IPS-15b (cell line): ENCODE data around the gene B4GALNT3.

Experiments
- H3K27me3 ChIP-seq: one replicate; pipeline ENCODE4 v1.6.1; 2013; ENCODE audit warnings: low read length; ENCODE audit not compliant: control insufficient read depth, insufficient read depth
- H3K36me3 ChIP-seq: one replicate; pipeline ENCODE4 v1.6.1; 2013; ENCODE audit warnings: low read length; ENCODE audit not compliant: control insufficient read depth, insufficient read depth
- H3K4me1 ChIP-seq: one replicate; pipeline ENCODE4 v1.6.1; 2013; ENCODE audit warnings: mild to moderate bottlenecking, low read length; ENCODE audit not compliant: control insufficient read depth, insufficient read depth
- H3K4me3 ChIP-seq: one replicate; pipeline ENCODE4 v1.5.1; 2013; ENCODE audit warnings: low read depth, low read length
- H3K9ac ChIP-seq: one replicate; pipeline ENCODE4 v1.6.1; 2013; ENCODE audit warnings: low read depth, mild to moderate bottlenecking, low read length
- H3K9me3 ChIP-seq: one replicate; pipeline ENCODE4 v1.6.1; 2013; ENCODE audit warnings: mild to moderate bottlenecking, low read length; ENCODE audit not compliant: control insufficient read depth, insufficient read depth

Gene B4GALNT3

DNA sequence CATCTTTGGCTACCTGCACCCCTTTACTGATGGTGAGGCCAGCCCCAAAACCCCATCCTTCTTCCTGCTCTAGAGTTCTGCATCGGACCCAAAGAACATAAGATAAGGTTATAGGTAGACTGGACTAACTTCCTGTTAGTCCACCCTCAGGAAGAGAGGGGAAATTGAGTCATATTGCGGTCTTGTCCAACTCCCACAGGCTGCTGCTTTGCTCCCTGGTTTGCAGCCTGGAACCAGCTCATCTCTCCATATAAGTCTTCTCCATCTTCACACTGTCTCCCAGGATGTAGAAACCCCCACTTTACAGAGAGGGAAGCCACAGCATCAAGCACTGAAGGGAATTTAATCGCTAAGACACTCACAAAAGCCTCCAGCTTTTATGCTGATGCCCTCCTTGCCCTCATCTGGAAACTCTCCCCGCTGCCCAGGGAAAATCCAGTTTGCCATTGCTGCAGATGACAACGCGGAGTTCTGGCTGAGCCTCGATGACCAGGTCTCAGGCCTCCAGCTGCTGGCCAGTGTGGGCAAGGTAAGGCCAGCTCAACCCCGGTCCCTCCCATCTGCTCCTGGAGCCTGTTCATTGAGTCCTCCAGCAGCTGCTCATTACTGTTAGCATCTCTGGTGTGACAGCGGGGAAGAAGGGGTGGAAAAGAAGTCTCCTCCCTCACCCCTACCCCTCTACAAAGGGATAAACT is 85.3 kb downstream of the B4GALNT3 start:
- Histone ChIP-seq H3K4me1 (peaks cover 5% of the 10 kb centered on the region), H3K4me3 (no peak overlapping the region), H3K9me3 (no peaks in the 10 kb centered on the region), H3K36me3 (peaks cover 5% of the 10 kb centered on the region), H3K9ac (no peak overlapping the region), H3K27me3 (peaks cover 5% of the 10 kb centered on the region)

DNA sequence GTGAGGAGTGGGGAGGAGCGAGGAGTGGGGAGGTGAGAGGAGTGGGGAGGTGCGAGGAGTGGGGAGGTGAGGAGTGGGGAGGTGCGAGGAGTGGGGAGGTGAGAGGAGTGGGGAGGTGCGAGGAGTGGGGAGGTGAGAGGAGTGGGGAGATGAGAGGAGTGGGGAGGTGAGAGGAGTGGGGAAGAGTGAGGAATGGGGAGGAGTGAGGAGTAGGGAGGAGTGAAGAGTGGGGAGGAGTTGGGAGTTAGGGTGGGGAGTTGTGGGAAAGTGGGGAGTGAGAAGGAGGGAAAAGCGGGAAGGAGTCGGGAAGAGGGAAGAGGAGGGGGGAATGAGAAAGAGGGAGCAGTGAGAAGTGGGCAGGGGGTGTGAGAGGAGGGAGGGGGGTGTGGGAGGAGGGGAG is 86.1 kb downstream of the B4GALNT3 start:
- Histone ChIP-seq H3K36me3 (peaks cover 5% of the 10 kb centered on the region), H3K4me3 (no peak overlapping the region), H3K9ac (no peak overlapping the region), H3K4me1 (peaks cover 5% of the 10 kb centered on the region), H3K9me3 (no peaks in the 10 kb centered on the region), H3K27me3 (peaks cover 5% of the 10 kb centered on the region)

DNA sequence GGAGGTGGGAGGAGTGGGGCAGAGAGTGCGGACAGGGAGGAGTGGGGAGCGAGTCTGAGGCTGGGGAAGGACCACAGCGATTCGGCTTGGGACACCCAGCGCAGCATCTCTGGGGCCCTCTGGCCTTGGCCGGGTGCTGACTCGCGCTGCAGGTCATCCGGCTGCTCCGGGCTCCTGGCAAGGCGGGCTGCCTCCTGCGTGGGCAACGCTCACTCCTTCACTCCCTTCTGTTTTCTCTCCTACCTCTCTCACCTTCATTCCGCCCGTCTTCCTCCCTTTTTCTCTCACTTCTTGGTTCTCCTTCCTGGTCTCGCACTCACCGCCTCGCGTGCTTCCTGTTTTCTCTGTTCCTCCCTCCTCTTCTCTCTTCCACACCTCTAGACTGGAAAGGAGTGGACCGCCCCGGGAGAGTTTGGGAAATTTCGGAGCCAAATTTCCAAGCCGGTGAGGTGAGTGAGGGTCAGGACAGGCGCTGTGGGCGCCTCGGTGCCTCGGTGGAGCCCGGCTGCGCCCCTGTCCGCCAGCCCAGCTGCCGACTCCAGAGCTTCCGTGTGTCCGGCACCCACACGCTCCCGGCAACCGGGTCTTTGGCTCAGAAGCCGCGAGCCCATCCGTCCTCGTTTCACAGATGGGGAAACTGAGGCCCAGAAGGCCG is 86.7 kb downstream of the B4GALNT3 start:
- Histone ChIP-seq H3K36me3 (peaks cover 5% of the 10 kb centered on the region), H3K27me3 (peaks cover 5% of the 10 kb centered on the region), H3K9me3 (no peaks in the 10 kb centered on the region), H3K4me3 (peak overlapping the region; percentile 43), H3K9ac (no peak overlapping the region), H3K4me1 (peaks cover 5% of the 10 kb centered on the region)

- Histone ChIP-seq H3K27me3 (peaks cover 5% of the 10 kb centered on the region), H3K4me3 (peak overlapping the region; percentile 43), H3K9me3 (no peaks in the 10 kb centered on the region), H3K4me1 (no peaks in the 10 kb centered on the region), H3K36me3 (peaks cover 5% of the 10 kb centered on the region), H3K9ac (no peak overlapping the region)
These were observed 87.4 kb downstream of the B4GALNT3 start for GRCh38 chr12:546920-547845.

GRCh38 chr12:547883-548470 is 88.2 kb downstream of the B4GALNT3 start:
- no peak overlapping the region for H3K9ac ChIP-seq

DNA sequence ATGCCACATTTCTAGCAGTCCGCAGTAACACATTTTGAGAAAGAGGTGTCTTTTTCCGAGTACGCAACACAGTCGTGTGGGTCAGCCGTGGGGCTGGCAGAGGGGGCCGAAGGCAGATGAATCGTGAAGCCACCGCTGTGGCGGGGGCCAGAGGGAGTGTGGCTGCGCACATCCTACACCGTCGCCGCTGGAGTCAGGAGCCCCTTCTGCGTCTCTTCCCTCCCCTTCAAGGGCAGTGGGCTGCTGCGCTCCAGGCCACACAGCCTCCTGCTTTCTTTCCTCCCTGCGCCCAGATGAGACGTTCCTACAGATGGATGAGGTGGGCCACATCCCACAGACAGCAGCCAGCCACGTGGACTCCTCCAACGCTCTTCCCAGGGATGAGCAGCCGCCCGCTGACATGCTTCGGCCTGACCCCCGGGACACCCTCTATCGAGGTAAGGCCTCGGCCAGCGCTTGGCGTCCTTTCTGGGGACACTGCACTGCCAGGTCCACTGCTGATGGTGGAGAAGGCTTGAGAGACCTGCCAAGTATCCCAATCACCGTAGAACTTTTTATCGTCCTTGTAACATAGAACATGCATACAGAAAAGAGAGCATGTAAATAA is 89.8 kb downstream of the B4GALNT3 start:
- H3K4me3 ChIP-seq = no peak overlapping the region

More at GRCh38 chr12:547883-548470, 88.2 kb downstream of the B4GALNT3 start:
- Histone ChIP-seq H3K27me3 (peaks cover 5% of the 10 kb centered on the region), H3K4me3 (no peak overlapping the region), H3K36me3 (peaks cover 9% of the 10 kb centered on the region), H3K9me3 (no peaks in the 10 kb centered on the region), H3K4me1 (no peaks in the 10 kb centered on the region)

GRCh38 chr12:550473-551260 is 90.9 kb downstream of the B4GALNT3 start:
- no peak overlapping the region for H3K9ac ChIP-seq
- no peaks in the 10 kb centered on the region for H3K4me1 ChIP-seq
- peaks cover 9% of the 10 kb centered on the region for H3K36me3 ChIP-seq
- no peak overlapping the region for H3K4me3 ChIP-seq
- peaks cover 5% of the 10 kb centered on the region for H3K27me3 ChIP-seq
- no peaks in the 10 kb centered on the region for H3K9me3 ChIP-seq

More for the DNA sequence above, 89.8 kb downstream of the B4GALNT3 start:
- no peaks in the 10 kb centered on the region for H3K4me1 ChIP-seq
- H3K9ac ChIP-seq = no peak overlapping the region
- no peaks in the 10 kb centered on the region for H3K9me3 ChIP-seq
- peaks cover 9% of the 10 kb centered on the region for H3K36me3 ChIP-seq
- peaks cover 5% of the 10 kb centered on the region for H3K27me3 ChIP-seq

DNA sequence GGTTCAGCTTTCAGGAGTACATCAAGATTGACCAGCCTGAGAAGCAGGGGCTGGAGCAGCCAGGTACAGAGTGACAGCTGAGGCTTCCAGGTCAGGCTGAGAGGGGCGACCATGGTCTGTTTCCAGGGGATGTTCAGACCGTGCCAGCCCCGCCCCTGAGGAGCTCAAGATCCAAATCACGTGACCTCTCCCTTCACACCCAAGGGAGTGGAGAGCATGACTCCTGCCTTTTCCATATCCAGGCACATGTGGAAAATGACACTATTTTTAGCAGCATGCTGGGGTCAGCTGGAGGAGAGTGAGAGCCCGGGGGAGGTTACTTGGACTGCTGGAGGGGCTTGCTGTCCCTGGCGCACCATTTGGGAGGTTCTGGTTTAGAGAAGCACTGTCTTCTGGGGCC is 92.7 kb downstream of the B4GALNT3 start:
- no peaks in the 10 kb centered on the region for H3K4me1 ChIP-seq

DNA sequence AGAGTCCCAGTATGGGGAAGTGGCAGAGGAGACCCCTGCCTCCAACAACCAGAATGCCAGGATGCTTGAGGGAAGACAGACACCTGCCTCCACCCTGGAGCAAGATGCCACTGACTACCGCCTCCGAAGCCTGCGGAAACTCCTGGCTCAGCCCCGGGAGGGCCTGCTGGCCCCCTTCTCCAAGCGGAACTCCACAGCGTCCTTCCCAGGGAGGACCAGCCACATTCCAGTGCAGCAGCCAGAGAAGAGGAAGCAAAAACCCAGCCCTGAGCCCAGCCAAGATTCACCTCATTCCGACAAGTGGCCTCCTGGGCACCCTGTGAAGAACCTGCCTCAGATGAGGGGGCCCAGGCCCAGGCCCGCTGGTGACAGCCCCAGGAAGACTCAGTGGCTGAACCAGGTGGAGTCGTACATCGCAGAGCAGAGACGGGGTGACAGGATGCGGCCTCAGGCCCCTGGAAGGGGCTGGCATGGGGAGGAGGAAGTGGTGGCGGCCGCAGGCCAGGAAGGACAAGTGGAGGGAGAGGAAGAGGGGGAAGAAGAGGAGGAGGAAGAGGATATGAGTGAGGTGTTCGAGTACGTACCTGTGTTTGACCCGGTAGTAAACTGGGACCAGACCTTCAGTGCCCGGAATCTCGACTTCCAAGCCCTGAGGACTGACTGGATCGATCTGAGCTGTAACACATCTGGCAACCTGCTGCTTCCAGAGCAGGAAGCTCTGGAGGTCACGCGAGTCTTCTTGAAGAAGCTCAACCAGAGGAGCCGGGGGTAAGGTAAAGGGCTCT is 93.7 kb downstream of the B4GALNT3 start:
- Histone ChIP-seq H3K4me3 (no peak overlapping the region), H3K9ac (no peak overlapping the region), H3K36me3 (peaks cover 7% of the 10 kb centered on the region), H3K4me1 (no peaks in the 10 kb centered on the region), H3K27me3 (no peaks in the 10 kb centered on the region), H3K9me3 (no peaks in the 10 kb centered on the region)

More for the DNA sequence above, 92.7 kb downstream of the B4GALNT3 start:
- no peaks in the 10 kb centered on the region for H3K27me3 ChIP-seq
- H3K9me3 ChIP-seq = no peaks in the 10 kb centered on the region
- peaks cover 9% of the 10 kb centered on the region for H3K36me3 ChIP-seq
- H3K4me3 ChIP-seq = no peak overlapping the region
- H3K9ac ChIP-seq = no peak overlapping the region

- H3K4me3 ChIP-seq = no peak overlapping the region
These were observed 94.2 kb downstream of the B4GALNT3 start for GRCh38 chr12:554001-554285.

More at GRCh38 chr12:554001-554285, 94.2 kb downstream of the B4GALNT3 start:
- H3K27me3 ChIP-seq = no peaks in the 10 kb centered on the region
- no peaks in the 10 kb centered on the region for H3K9me3 ChIP-seq
- H3K4me1 ChIP-seq = no peaks in the 10 kb centered on the region
- H3K9ac ChIP-seq = no peak overlapping the region
- H3K36me3 ChIP-seq = peaks cover 7% of the 10 kb centered on the region
